Activated T-cell treated with anti-CD3 and anti-CD28 coated beads for 48 hours (primary cell): ENCODE results near the gene KCNAB2.

Experiments used
- DNase-seq: peaks from one replicate; pipeline ENCODE4 v3.0.0-alpha.2; 2020; ENCODE audit warnings: low read depth

The KCNAB2 gene

GRCh38 chr1:6082430-6082971 is 36.8 kb downstream of the KCNAB2 start:
- DNase-seq, result no peak

- no peak for DNase-seq
Measured at GRCh38 chr1:6083385-6083784, 37.7 kb downstream of the KCNAB2 start.

- DNase-seq, result no peak
Measured at GRCh38 chr1:6083801-6084446, 38.2 kb downstream of the KCNAB2 start.

- no peak for DNase-seq
Measured at GRCh38 chr1:6084781-6085495, 39.2 kb downstream of the KCNAB2 start.

GRCh38 chr1:6085666-6086065 is 40.0 kb downstream of the KCNAB2 start:
- no peak for DNase-seq

GRCh38 chr1:6086358-6086757 is 40.7 kb downstream of the KCNAB2 start:
- DNase-seq, result no peak

GRCh38 chr1:6086762-6087376 is 41.2 kb downstream of the KCNAB2 start:
- no peak for DNase-seq

GRCh38 chr1:6087377-6087772 is 41.7 kb downstream of the KCNAB2 start:
- no peak for DNase-seq

- no peak for DNase-seq
Measured at GRCh38 chr1:6087958-6088357, 42.3 kb downstream of the KCNAB2 start.

GRCh38 chr1:6088956-6089355 is 43.3 kb downstream of the KCNAB2 start:
- no peak for DNase-seq

- DNase-seq, result no peak
Measured at GRCh38 chr1:6090288-6090687, 44.6 kb downstream of the KCNAB2 start.

GRCh38 chr1:6090996-6091822 is 45.5 kb downstream of the KCNAB2 start:
- DNase-seq, result no peak

GRCh38 chr1:6091823-6092109 is 46.1 kb downstream of the KCNAB2 start:
- DNase-seq, result no peak

- no peak for DNase-seq
Measured at GRCh38 chr1:6092211-6092610, 46.5 kb downstream of the KCNAB2 start.

- DNase-seq, result no peak
Measured at GRCh38 chr1:6093071-6093470, 47.4 kb downstream of the KCNAB2 start.

GRCh38 chr1:6093611-6094010 is 47.9 kb downstream of the KCNAB2 start:
- no peak for DNase-seq

- DNase-seq, result no peak
Measured at GRCh38 chr1:6094246-6094645, 48.6 kb downstream of the KCNAB2 start.

- no peak for DNase-seq
Measured at GRCh38 chr1:6094801-6095505, 49.3 kb downstream of the KCNAB2 start.

GRCh38 chr1:6095511-6096242 is 50.0 kb downstream of the KCNAB2 start:
- DNase-seq, result no peak

GRCh38 chr1:6096243-6097116 is 50.8 kb downstream of the KCNAB2 start:
- DNase-seq, result no peak
